Esophagus squamous epithelium (tissue), 5 donors: ENCODE data around the gene CASP1. TPM values are rescaled to one million over a fixed set of nuclear protein-coding genes. Genes with fewer than 3 reads are reported as not detected.

Experiments
- DNase-seq: peaks from one replicate; lab custom pipeline; 2025; lab: John Stamatoyannopoulos, UW
- H3K27ac ChIP-seq, 4 donors: fragments of 200-600 bp; sonication (generic); one replicate each; pipeline ENCODE4 v1.5.1; 2016 to 2019; ENCODE audit warnings: mild to moderate bottlenecking in 1 of 4
- H3K27me3 ChIP-seq, 4 donors: fragments of 200-600 bp; sonication (generic); 1 replicate in 3 of 4; 2 replicates in 1 of 4; pipeline versions ENCODE4 v1.5.1 to v1.6.0; 2017 to 2021; ENCODE audit warnings: antibody characterized with exemption in 1 of 4
- H3K36me3 ChIP-seq, 3 donors: fragments of 200-600 bp; sonication (generic); one replicate each; pipeline ENCODE4 v1.5.1; 2016 to 2019
- H3K4me1 ChIP-seq, 3 donors: fragments of 200-600 bp; sonication (generic); one replicate each; pipeline ENCODE4 v1.5.1; 2017 to 2019
- H3K4me3 ChIP-seq, 4 donors: fragments of 200-600 bp; sonication (generic); 1 replicate in 3 of 4; 2 replicates in 1 of 4; pipeline ENCODE4 v1.5.1; 2016 to 2019; ENCODE audit warnings: mild to moderate bottlenecking in 2 of 4, moderate library complexity in 1 of 4
- H3K9me3 ChIP-seq, 3 donors: fragments of 200-600 bp; sonication (generic); one replicate each; pipeline ENCODE4 v1.5.1; 2016 to 2019
- POLR2A ChIP-seq, 4 donors: fragments of 450-650 bp; IDR thresholded peaks; one replicate each; pipeline ENCODE4 v1.6.1; 2017; ENCODE audit warnings: antibody characterized with exemption in 4 of 4, mild to moderate bottlenecking in 4 of 4, moderate library complexity in 3 of 4
- WGBS, 2 donors: methylation state at CpG; one replicate each; pipeline ENCODE4 v1.1.5; 2018; 5-methylcytosine and 5-hydroxymethylcytosine counted together
- intact Hi-C: fragments of 100-400 bp; cut with DNase I; formaldehyde crosslinking; loops from one replicate; pipeline ENCODE4 v1.15.0; 2022
- total RNA-seq, 4 donors: library from RNA; depleted of rRNA; stranded (reverse); fragments of >200 nt; gene quantifications; one replicate each; pipeline ENCODE4 v1.1.0, GENCODE V29; 2016
- TF ChIP-seq, protein P1 (sequence below), 6 experiments: fragments of 450-650 bp in 4 of 6; fragments of 200-600 bp in 2 of 6; sonication (generic) in 2 of 6; IDR thresholded peaks; one replicate each; pipeline ENCODE4 v1.5.1; 2016 to 2019; ENCODE audit warnings: antibody characterized with exemption in 6 of 6, mild to moderate bottlenecking in 4 of 6, moderate library complexity in 4 of 6
- donor health status: DM: yes; HTN: yes; CAD: no.

Gene CASP1
- total RNA-seq, 4 donors from 2014 or later, result 15.8 to 58.9 (median 20.5) TPM

DNA sequence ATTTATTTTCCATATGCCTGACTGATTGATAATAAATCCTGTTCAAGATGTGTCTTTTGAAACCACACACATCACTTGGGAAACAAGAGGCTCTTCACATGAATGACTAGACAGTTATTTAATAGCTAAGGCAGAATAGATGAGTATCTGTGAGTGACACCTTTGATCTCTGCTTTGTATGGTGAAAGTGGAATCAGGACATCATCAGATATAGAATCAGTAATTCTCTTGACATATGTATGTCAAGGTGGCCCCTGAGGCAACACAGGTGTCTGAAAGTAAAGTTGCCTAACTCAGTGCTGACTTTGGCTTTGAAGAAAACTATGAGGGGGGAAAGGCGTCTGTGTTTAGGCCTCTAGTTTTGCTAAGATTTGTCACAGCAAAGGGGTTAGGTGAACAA is 55.1 kb downstream of the CASP1 start:
- TF ChIP-seq, protein P1, sequence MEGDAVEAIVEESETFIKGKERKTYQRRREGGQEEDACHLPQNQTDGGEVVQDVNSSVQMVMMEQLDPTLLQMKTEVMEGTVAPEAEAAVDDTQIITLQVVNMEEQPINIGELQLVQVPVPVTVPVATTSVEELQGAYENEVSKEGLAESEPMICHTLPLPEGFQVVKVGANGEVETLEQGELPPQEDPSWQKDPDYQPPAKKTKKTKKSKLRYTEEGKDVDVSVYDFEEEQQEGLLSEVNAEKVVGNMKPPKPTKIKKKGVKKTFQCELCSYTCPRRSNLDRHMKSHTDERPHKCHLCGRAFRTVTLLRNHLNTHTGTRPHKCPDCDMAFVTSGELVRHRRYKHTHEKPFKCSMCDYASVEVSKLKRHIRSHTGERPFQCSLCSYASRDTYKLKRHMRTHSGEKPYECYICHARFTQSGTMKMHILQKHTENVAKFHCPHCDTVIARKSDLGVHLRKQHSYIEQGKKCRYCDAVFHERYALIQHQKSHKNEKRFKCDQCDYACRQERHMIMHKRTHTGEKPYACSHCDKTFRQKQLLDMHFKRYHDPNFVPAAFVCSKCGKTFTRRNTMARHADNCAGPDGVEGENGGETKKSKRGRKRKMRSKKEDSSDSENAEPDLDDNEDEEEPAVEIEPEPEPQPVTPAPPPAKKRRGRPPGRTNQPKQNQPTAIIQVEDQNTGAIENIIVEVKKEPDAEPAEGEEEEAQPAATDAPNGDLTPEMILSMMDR (IDR thresholded peaks at IDR 0.05), result no peak
- no peak for TF ChIP-seq POLR2A (IDR thresholded peaks at IDR 0.05)
- no peaks in the 10 kb centered on the region for H3K27me3 ChIP-seq
- no peaks in the 10 kb centered on the region for H3K4me1 ChIP-seq
- no peaks in the 10 kb centered on the region for H3K36me3 ChIP-seq
- H3K4me3 ChIP-seq, result no peak overlapping the region
- DNase-seq, result no peak
- H3K9me3 ChIP-seq, result no peaks in the 10 kb centered on the region
- intact Hi-C loops, result no loop called here
- WGBS, 2 donors, result 94 to 95% methylated on average over 1 of the region's 1 CpG
- H3K27ac ChIP-seq, result no peak overlapping the region

Other genes starting within 250 kb of the CASP1 start
- gene CASP12, start 136.7 kb downstream of the CASP1 start, total RNA-seq, result 1 to 10 TPM in 1 of 4 donors, under 1 TPM in 1, not detected in 2; 0.57 to 2.5 TPM
- 100 to 1,000 TPM in 3 of 4 donors, 10 to 100 TPM in 1; 80.9 to 146 (median 115) TPM for gene CASP4, start 66.6 kb downstream of the CASP1 start, total RNA-seq
- under 1 TPM in 1 of 4 donors, not detected in 3; 0.48 TPM for gene CASP5, start 12.0 kb downstream of the CASP1 start, total RNA-seq
- gene CARD16, start 10.2 kb upstream of the CASP1 start, total RNA-seq, result 10 to 100 TPM in 1 of 4 donors, 1 to 10 TPM in 3; 4.0 to 10.5 (median 8.4) TPM
- gene CARD18, start 104.6 kb upstream of the CASP1 start, total RNA-seq, result 1 to 10 TPM in 1 of 4 donors, not detected in 3; 1.2 TPM